DLD1 (cell line): ENCODE measurements around the gene KIAA0513.
"Not testable (repeated sequence)": the region's sequence is repeated elsewhere in the genome, so short reads cannot be mapped to it uniquely, and the experiment has no call there.

Experiments used
- in situ Hi-C: cut with HindIII; loops from 2 replicates; pipeline ENCODE4 v1.10.0; 2017; ENCODE audit warnings: low sequenced_read_pairs

Gene KIAA0513

DNA sequence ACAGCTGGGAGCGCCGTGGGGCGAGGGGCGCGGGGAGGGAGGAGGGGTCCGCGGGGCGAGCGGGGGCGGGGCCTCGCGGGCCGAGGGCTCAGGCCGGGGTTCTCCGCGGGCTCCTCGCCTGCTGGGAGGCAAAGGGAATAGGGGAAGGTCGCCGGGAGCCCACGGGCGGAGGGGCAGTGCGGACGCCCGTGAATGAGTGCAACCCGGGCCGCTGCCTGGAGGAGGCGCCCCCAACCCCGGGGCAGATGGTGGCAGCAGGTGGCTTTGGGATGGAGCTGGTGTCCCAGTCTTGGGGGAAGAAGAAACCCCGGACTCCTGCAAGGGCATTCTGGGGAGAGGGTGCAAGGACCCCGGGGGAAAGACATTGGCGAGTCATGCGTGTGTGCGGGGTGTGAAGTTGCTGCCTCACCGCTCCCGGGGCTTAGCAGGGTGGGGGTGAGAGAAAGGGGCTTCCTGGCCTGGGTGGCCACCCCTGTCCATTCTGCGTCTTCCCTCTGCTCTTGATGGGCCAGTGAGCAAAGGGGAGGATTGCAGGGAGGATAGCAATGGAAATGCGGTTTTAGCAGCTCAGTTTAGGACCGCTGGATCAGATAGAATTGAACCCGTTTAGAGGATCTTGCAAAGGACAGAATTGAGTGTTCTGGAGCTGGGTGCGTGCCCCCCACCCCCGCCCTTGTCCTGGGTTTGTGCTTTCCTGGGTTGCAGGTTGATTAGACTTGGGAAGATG lies 526 bp downstream of the KIAA0513 start:
- in situ Hi-C loops, result no loop called here

DNA sequence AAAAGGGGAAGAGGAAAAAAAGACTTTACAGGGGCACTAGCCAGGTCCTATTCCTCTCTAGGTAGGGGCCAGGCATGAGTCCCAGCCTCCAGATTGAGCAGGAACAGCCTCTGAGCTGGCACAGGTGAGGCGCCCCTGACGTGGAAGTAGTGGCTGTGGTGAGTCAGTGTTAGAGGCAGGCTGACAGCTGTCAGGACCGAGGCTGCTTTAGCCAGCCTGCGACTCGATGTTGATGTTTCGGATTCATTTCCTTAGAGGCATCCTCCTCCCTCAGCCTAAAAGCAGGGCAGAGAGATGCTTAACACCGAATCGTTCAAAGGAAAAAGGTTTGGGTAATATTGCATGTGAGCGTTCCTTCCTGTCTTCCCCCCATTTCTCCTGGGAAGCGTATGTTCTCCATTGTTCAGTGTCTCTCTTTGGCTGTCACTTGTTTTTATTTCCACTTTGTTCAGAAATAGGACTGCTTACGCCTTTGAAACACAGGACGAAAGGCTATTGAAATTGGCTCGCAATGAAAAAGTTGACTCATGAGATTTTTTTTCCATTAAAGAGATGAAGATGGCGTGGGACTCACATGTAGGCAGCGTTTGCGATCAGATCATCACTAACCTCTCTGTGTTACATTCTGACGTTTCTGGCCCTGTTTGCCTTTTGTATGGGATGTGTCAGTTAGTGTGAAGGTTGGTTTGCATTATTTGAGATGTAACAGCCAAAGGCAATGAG lies 1.3 kb downstream of the KIAA0513 start:
- in situ Hi-C loops, result no loop called here

DNA sequence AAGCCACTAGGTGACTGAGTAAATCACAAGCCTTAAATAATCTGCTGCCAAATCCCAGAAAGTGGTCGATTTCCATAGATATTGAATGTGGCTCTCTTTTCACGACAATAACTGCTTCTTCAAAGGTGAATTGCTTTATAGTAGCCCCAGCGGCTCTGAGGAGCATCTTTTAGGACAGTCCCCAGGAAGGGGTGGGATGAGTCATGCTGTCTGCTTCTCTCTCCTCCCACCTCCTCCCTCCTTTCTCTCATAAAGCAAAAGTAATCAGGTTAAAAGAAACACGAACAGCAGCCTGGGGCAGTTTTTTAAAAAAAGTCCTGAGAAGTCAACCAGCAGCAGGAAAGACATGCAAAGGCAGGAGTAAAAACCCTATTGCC lies 1.8 kb downstream of the KIAA0513 start:
- in situ Hi-C loops, result no loop called here

DNA sequence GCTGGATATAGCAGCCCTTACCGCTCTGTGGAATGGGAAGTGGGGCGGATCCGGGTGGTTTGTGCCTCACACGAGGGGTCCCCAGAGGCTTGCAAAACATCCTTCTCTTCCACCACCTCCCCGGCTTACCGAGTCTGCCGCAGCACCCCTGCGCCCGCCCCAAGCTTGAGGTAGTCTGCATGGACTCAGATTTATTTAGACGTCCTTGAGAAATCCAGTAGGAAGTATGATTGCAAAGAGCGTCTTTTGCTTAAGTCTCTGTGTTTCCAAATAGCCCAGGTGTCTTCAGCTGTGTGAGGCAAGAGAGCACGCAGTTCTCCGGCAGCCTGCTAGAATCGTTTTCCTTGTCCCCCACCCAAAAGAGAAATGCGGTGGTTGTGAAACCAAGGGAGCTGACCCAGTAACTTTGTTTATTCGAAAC lies 2.4 kb downstream of the KIAA0513 start:
- in situ Hi-C loops, result no loop called here

DNA sequence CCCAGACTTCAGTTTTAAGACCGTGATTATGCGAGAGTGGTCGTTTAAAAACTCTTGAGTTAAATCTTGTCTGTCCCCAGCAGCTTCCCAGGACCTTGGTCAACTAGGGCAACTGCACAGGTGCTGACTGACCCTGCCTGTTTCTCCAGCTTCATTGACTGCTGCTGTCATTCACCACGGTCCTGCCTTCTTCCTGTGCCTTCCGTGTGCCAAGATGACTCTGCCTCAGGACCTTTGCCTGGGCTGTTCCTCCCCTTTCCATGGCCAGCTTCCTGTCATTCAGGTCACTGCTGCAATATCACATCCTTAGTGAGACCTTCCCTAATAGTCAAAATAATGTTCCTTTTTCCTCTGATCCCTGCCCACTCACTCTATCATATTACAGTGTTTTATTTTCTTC lies 3.9 kb downstream of the KIAA0513 start:
- in situ Hi-C loops, result no loop called here

DNA sequence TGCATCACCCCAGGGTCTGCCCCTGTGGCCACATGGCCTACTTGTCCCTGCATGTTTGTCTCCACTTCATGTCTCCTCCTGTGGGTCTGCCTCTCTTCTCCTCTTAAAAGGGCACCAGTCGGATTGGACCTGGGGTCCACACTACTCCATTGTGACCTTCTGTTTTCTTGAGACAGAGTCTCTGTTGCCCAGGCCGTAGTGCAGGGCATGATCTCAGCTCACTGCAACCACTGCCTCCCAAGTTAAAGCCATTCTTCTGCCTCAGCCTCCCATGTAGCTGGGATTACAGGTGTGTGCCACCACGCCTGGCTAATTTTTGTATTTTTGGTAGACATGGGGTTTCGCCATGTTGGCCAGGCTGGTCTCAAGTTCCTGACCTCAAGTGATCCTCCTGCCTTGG lies 4.6 kb downstream of the KIAA0513 start:
- in situ Hi-C loops, result not testable (repeated sequence)

DNA sequence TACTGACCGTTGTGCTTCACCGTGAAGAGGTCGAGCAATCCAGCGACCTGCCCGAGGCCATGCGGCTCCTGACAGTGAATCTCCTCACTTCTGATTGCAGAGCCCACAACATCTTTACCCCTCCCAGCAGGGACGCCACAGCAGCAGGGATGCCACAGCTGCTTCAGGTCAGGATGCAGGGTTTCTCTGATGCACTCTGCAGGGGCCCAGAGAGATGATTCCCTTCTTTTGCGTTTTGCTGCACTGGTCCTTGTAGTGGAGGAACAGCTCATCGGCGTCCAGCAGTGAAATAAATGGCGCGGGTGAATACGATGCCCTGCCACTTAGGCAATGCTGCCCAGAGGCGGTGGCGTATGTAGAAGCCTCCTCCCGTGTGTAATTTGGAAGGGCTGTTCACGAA lies 5.6 kb downstream of the KIAA0513 start:
- in situ Hi-C loops, result no loop called here

DNA sequence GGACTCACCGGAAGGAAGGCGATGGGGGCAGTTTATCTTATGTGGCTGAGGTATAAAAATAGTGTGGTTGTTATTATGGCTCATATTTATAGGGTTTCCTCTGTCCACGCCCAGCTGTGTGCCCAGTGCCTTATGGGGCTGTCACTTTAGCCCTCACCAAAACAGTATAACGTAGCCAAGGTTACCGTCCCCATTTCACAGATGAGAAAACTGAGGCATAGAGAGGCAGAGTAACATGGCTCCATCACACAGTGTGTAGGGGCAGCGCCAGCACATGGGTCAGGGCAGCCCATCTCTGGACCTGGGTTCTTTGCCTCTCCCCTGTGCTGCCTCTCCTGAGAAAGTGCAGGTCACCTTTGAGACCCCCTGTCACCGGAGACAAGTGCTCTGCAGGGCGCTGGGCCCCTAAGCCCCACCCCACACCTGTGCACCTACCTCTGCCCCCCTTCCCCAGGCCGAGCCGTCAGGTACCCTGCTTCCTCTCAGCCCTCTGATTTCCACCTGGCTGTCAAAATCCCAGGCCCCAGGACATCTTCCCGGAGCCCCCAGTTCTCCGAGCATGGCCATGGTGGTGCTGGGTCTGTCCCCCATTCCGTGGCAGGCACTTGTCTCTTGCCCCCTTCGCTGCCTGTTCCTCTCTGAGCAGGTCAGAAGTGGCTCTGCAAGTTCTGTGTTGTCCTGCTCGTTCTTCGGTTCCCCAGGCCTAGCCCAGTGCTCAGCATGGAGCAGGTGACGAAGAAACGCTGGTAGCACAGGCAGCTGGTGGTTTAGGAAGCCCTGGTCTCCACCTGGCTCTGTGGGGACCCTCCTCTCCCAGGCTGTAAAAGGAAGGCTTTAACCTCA lies 7.2 kb downstream of the KIAA0513 start:
- in situ Hi-C loops, result no loop called here

DNA sequence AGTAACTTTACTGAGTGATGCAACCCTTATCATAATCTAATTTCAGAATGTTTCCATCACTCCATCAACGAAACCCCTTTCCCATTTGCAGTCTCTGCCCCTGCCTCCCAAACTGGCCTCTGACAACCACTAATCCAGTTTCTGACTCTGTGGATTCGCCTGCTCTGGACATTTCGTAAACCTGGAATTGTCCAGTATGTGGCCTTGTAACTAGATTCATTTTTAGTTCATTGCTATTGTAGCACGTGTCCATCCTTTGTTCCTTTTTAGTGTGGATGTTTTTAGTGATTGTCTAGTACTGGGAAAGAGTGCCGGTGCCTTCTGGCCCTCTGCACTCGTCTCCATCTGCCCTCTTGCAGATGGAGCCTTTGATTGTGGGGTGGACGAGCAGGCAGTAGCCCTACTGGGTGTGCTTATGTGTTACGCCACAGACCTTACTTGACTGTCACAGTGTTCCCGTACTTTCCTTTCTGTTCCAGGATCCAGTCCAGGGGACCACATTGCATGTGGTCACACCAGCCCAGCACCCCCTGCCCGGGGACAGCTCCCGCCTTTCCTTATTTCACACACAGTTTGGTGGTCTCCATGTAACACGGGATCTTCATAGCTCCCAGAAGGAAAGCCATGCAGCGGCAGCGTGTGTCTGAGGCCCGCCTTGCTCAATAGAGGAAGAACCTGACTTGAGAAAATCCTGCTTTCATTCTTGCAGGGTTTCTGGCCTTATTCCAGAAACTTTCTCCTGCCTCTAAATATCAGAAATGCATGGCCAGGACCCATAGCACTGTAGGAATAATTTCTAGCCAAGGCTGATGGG lies 8.8 kb downstream of the KIAA0513 start:
- in situ Hi-C loops, result no loop called here

DNA sequence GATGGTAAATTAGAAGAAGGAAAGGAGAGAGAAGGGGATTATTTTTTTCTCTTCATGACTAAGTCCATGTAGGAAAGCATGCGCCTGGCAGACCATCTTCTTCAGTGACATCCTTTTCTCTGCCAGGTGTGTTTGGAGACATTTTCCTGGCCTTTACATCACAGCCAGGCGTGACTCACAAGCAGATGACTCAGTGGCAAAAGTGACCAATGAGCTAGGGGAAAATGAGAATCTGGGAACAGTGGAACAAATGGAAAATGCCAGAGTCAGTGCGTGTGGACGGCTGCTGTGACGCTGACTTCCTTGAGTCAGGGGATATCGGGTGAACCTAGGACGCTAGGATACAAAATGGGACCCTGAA lies 9.4 kb downstream of the KIAA0513 start:
- in situ Hi-C loops, result no loop called here

DNA sequence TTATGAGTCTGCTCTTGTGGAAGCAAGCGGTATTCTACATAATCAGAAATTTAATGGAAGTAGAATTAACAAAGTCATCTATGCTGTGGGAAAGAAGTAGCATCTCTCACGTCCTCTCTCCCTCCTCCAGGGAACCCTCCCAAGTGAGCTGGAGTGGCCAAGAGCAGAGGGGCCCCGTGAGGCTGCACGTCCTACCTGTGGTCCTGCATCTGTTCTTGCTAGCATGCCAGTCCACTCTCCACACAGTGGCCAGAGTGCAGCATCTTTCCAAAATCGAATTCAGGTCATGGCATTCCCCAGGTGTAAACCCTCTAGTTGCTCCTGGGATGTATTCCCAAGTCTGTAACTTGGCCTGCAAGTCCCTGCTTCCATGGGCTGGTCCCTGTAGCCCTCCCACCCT lies 10.1 kb downstream of the KIAA0513 start:
- in situ Hi-C loops, result no loop called here

DNA sequence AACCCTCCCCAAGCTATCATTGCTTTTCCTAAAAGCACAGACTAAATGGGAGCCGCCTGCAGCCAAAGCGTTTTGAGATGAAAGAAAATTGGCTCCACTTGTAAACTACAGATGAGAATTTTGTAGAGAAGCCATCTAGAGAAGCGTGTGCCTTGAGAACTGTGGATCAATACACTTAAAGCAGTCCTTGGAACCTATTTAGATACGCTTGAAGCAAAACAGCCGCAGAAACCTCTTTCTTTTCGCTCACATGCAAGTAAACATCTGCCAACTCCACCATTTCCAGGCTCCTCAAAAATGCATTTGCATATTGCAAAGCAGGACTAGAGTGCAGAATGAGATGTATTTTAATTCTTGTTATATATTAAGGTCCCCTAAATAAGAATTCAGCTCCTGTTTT lies 13.1 kb downstream of the KIAA0513 start:
- in situ Hi-C loops, result no loop called here

DNA sequence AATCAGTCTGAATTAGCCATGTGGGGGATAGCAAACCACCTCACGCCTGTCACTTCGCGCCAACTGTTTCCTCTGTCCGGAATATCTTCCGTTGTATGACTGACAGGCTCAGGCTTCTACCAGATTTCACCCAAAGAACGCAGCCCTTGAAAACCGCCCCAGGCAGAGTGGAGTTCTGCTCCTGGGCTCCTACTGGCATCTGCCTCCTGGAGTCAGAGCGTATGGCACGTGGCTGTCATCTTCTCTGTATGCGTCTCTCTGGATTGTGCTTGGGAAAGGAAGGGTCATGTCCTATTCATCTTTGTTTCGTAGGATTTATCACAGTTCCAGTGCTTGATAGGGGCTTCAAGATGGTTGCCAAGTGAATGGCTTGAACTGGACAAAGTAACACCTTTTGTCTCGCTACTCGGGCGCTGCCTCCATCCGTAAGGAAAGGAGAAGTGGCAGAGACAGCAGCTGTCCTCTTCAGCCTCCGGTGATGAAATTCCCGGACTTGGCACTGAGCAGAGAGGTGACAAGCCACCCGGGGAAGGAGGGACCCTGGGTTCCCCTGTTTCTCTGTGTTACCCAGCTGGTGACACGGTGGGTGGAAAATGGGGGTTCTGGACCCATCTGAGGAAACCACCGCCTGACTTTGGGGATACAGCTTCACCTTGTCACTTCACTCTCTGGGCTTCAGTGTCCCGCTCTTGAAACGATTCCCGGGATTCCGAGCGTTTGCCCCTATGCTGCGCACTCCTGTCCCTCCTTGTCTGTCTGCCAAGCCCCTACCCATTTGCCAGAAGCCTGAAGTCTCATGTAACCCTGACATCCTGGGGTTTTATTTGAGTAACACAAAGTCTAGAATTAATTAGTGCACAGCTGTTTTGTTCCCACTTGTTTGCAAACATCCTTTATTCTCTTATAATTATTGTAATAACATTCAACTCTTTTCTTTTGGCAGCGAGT lies 13.9 kb downstream of the KIAA0513 start:
- in situ Hi-C loops, result no loop called here

DNA sequence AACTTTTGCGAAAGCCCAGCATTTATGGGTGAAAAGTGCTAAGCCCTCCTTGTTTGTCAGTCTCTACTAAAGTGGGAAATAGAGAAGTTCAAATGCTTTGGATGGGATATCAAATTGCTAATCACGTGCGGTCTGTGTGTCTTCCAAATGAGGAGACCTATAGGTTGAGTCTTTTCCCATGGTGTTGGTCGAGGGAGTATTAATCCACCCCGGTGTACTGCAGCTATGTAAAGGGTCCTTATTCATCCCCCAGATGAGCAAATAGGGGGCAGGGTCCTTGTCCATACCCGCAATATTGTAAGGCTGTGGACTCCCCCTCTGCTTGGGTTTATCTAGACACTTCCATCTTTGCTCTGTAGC lies 14.6 kb downstream of the KIAA0513 start:
- in situ Hi-C loops, result no loop called here

DNA sequence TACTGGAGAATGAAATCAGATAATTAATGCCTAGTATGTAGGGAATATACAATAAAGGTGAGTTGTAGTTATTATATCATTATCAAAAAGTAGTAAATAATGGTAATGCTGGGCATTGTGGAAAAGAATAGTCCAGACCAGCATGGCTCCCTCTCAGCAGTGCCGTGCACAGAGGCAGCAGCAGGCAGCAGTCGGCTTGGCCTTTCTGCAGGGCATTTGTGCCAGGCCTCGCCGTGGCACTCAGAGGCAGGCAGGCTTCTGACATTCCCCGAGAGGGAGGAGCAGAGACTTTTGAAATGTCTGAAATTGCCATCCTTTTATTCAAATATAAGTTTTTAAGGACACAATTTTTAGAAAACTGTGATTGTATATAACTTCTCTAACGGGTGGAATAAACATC lies 15.0 kb downstream of the KIAA0513 start:
- in situ Hi-C loops, result no loop called here

DNA sequence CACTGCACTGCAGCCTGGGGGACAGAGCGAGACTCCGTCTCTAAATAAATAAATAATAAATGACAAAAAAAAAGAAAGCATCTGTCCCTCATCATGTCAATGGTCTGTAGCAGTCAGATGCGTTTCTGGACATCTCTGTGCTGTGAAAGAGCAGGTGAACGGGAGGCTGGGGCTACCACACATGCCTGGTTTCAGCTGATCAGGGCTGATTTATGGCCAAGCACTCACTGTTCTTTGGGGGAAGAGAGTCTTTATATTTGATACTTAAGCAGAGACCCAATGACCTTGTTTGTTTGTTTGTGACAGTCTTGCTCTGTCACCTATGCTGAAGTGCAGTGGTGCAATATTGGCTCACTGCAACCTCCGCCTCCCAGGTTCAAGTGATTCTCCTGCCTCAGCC lies 17.5 kb downstream of the KIAA0513 start:
- in situ Hi-C loops, result no loop called here

DNA sequence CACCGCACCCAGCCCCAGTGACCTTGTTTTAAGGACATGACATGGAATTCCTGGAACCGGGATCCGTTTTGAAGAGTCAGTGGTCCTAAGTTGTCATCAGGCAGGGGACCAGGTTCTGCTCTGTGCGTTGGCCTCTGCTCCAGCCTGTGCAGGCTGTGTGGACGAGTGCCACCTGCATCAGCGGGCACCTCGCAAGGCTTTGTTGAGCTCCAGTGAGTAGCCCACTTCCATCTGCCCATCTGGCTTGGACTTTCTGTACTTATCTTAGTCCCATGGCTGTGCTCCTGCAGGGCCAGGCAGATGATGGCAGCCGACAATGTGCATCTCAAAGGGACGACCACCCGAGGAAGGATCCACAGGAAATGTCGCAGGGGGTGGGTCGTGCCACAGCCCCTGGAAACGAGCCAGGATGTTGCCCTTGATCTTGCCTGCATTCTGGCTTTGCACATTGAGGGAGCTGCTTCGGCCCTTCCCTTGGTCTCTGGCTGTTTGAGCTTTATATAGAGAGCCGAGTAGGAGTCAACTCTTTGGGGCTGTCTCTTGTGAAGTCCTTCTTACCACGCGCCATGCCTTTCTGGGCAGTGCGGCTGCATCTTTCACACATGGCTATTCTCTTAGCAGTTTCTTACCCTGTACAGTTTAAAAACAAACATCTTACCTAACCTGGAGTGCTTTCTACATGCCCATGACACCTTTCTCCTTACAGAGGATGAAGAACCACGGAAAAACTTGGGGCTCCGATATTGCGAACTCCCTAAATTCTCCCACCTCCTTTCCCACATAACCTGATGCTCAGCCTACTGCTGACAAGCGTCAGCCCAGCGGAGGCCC lies 18.3 kb downstream of the KIAA0513 start:
- in situ Hi-C loops, result no loop called here

DNA sequence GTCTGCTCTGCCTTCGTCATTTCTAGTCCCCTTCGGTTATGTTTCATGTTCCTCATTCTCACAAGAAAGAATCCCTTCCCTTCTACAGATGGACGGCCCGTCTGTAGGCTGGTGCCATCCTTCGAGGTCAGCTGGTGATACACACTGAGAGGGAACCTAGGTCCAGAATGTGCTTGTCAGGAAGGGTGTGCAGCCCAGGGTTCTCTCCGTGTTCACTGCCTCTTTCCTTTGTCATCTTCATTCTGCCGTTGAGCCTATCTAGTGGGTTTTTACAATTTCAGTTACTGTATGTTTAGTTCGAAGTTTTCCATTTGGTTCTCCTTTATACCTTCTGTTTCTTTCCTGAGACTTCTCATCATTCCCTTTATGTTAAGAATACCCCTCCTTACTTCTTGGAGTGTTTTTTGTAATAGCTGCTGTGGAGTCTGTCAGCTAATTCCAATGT lies 18.9 kb downstream of the KIAA0513 start:
- in situ Hi-C loops, result no loop called here
